ENCODE results near the gene PCYT2. TPM values are rescaled to one million over a fixed set of nuclear protein-coding genes. Genes with fewer than 3 reads are reported as not detected.

The PCYT2 gene
- total and polyA plus RNA-seq, 2 donors (not counting 3 experiments of a cell fraction or from before 2014, with no cell fraction given), result 52.0 to 57.1 TPM

- Histone ChIP-seq H3K27me3 (ENCODE audit: control insufficient read depth in 2 of 2, insufficient read depth in 2 of 2, low read length in 2 of 2) (no peaks in the 10 kb centered on the region), H3K9me1 (replicated peaks; ENCODE audit: control insufficient read depth, extremely low read depth, insufficient read depth, low read length) (no peaks in the 10 kb centered on the region), H3K9me3 (replicated peaks; ENCODE audit: control insufficient read depth, insufficient read depth, low read length) (no peaks in the 10 kb centered on the region), H3K79me2 (ENCODE audit: control insufficient read depth, insufficient read depth, low read length) (no peaks in the 10 kb centered on the region), H2AFZ (ENCODE audit: low read depth, low read length) (no peak overlapping the region), H3K36me3 (ENCODE audit: control insufficient read depth in 2 of 2, extremely low read depth in 1 of 2, insufficient read depth in 2 of 2, low read length in 2 of 2) (peaks cover 0 to 3% of the 10 kb centered on the region in 2 experiments), H3K4me2 (ENCODE audit: insufficient read depth, low read length) (no peak overlapping the region), H3K27ac (ENCODE audit: insufficient read depth, low read depth, low read length) (no peak overlapping the region), H3K4me3 (replicated peaks in 1 of 3; ENCODE audit: insufficient read depth in 1 of 3, low read depth in 1 of 3, low read length in 3 of 3) (no peak overlapping the region), H4K20me1 (replicated peaks; ENCODE audit: control insufficient read depth, extremely low read depth, insufficient read depth, low read length) (no peaks in the 10 kb centered on the region), H3K4me1 (ENCODE audit: control insufficient read depth, extremely low read depth, insufficient read depth, low read length) (peaks cover 3% of the 10 kb centered on the region), H3K9ac (replicated peaks; ENCODE audit: extremely low read depth, insufficient read depth, low read length) (no peak overlapping the region)
- BruUV-seq (replicated peaks), result TSS peak; percentile 7
- intact Hi-C loops (cut with micrococcal nuclease) (no loop called here), dilution Hi-C loops (cut with MboI; ENCODE audit: extremely low pct_ligation_motif_present, low sequenced_read_pairs) (no loop called here)
- DNase-seq (ENCODE audit: low read depth, low spot score), result no peak
- POLR2A ChIA-PET, result interaction anchor here (0.6 kb wide), 1 partner anchor 12 kb away, joined by 8 read pairs; no protein-coding TSS in a partner anchor
- TF ChIP-seq EZH2 (IDR thresholded peaks at IDR 0.05; ENCODE audit: borderline replicate concordance, low read depth, low read length, severe bottlenecking), result no peak
- TF ChIP-seq POLR2A (IDR thresholded peaks at IDR 0.05; ENCODE audit: low read depth, low read length), result no peak
- no peak for TF ChIP-seq MYC (IDR thresholded peaks at IDR 0.05; ENCODE audit: low read depth, low read length)
- TF ChIP-seq GATA2 (IDR thresholded peaks at IDR 0.05; ENCODE audit: insufficient read depth, insufficient read length, low read depth, low read length), result no peak
- no peak for TF ChIP-seq FOS (IDR thresholded peaks at IDR 0.05; ENCODE audit: borderline replicate concordance, insufficient read depth, low read length)
- TF ChIP-seq MAX (IDR thresholded peaks at IDR 0.05; ENCODE audit: insufficient read depth, insufficient read length), result no peak
- no peak for TF ChIP-seq POLR2AphosphoS5 (IDR thresholded peaks at IDR 0.05; ENCODE audit: insufficient read depth, low read depth, low read length)
- TF ChIP-seq JUN (IDR thresholded peaks at IDR 0.05; ENCODE audit: borderline replicate concordance, insufficient read depth, insufficient read length, low read depth), result no peak
- no peak for TF ChIP-seq CTCF (IDR thresholded peaks at IDR 0.05; ENCODE audit: extremely low read depth in 1 of 2, insufficient read depth in 1 of 2, low read depth in 1 of 2, low read length in 2 of 2)
- CTCF ChIA-PET, result interaction anchor here (1.7 kb wide), 1 partner anchor 11 kb away, joined by 4 read pairs; no protein-coding TSS in a partner anchor
- no peak for FAIRE-seq
These were observed 6.4 kb downstream of the PCYT2 start for GRCh38 chr17:81904600-81905423.

All from endothelial cell of umbilical vein (primary cell).